GM12873 (cell line): ENCODE data around the gene DCUN1D4.

Experiments
- CTCF ChIP-seq: IDR thresholded peaks from 2 replicates; pipeline ENCODE4 v1.5.1; 2012; ENCODE audit warnings: low read depth, mild to moderate bottlenecking, moderate library complexity, low read length, control low read depth; ENCODE audit not compliant: insufficient read depth; ENCODE audit errors: missing control alignments

Gene DCUN1D4

GRCh38 chr4:51835855-51836254, 7.1 kb upstream of the DCUN1D4 start:
- no peak for TF ChIP-seq CTCF

GRCh38 chr4:51836549-51836948, 6.4 kb upstream of the DCUN1D4 start:
- TF ChIP-seq CTCF = no peak

GRCh38 chr4:51840781-51841180, 2.2 kb upstream of the DCUN1D4 start:
- TF ChIP-seq CTCF = no peak

GRCh38 chr4:51842167-51842553, 793 bp upstream of the DCUN1D4 start:
- no peak for TF ChIP-seq CTCF

- TF ChIP-seq CTCF = no peak
Observed at GRCh38 chr4:51843309-51844152, 578 bp downstream of the DCUN1D4 start.

GRCh38 chr4:51844153-51845054, 1.5 kb downstream of the DCUN1D4 start:
- no peak for TF ChIP-seq CTCF

- TF ChIP-seq CTCF = no peak
Observed at GRCh38 chr4:51845055-51845426, 2.1 kb downstream of the DCUN1D4 start.
